GM18867 (cell line): Measurements from ENCODE around the gene TBR1.

Experiments used
- ATAC-seq: cut with Tn5 transposase; IDR thresholded peaks from one replicate; pipeline ENCODE4 v1.9.1; 2021; ENCODE audit warnings: mild to moderate bottlenecking, moderate library complexity; ENCODE audit not compliant: unreplicated experiment

Gene TBR1

DNA sequence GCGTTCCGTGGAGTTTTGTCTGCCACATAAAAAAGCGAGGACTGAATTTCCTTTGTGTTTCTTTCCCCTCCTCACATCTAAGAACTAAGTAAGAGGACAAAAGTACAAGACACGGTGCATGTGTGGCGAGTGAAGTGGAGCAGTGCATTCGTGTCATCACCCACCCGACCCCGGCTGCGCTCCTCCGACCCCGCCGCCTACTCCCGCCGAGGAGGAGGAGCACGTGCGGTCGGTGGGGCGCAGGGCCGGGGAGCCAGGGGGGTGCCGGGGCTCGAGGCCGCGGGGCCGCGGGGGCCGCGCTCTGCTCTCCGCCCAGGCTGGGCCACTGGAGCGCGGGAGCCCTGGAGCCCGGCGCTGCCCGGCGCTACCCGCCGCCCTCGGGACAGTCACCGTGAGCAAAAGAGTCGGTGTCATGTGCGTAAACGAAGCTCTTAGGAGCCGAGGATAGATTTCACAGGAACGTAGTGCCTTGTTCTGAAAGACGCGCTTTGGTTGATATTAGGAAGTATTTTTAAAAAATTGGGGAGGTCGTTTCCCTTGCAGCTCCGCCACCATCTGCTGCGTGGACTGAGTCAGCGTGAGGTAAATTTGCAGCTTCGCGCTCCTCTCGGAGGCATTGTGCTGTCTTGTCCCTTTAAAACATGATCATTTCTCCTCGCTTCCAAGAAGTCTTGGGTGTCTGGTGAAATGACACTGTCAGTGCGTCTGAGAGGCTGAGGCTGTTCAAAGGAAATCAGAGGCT, 11.0 kb downstream of the TBR1 start:
- no peak for ATAC-seq

- ATAC-seq = no peak
Observed at GRCh38 chr2:161427664-161428587, 11.8 kb downstream of the TBR1 start.

- no peak for ATAC-seq
Observed at GRCh38 chr2:161430386-161430785, 14.3 kb downstream of the TBR1 start.

DNA sequence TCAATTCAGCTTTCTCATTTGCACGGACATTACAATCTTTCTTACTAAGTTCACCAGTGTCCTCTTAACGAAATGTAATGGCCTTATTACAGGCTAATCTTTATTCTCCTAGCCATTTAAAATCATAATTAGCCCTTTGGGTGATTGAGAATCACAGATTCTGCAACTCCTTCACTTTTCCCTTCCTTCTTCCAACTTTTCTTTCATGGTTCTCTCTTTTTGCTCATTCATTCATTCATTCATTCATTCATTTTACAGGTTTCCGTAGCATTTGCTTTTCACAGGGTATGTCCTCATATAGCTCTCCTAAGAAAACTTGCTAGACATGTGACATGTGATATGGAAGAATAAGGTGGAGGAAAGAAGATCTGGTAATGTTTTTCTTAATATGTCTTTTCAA, 16.0 kb downstream of the TBR1 start:
- no peak for ATAC-seq

- no peak for ATAC-seq
Observed at GRCh38 chr2:161434118-161434517, 18.0 kb downstream of the TBR1 start.

- no peak for ATAC-seq
Observed at GRCh38 chr2:161436411-161436810, 20.3 kb downstream of the TBR1 start.

DNA sequence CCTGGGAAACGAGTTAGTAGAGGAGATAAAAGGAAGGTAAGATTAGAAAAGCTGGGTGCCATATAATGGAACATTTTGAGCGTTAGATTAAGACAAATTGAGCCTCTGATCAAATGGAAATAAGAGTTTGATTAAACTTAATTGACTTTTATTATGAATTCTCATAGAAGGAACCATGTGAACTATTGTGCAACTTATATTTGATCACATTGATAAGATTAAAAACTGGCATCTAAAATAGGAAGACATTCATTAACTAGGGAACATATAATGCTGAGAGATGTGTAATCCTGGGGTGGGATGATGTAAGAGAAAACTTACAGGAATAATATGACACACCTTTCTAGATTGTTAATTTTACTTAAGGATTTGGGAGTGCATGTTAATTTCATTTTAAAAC, 22.5 kb downstream of the TBR1 start:
- no peak for ATAC-seq

DNA sequence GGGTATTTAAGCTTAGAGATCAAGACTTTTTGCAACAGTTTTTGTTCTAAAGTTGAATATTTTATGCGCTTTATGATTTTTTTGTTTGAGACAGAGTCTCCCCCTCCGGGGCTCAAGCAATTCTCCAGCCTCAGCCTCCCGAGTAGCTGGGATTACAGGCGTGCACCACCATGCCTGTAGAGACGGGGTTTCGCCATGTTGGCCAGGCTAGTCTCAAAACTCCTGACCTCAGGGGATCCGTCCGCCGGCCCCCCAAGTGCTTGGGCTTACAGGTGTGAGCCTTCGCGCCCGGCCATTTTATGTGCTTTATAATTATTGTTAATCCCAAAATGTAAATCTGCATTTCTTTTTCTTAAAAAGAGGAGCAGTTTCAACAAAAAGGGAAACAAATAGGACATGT, 29.0 kb downstream of the TBR1 start:
- no peak for ATAC-seq

- no peak for ATAC-seq
Observed at GRCh38 chr2:161448431-161448830, 32.3 kb downstream of the TBR1 start.

- no peak for ATAC-seq
Observed at GRCh38 chr2:161471631-161472030, 55.5 kb downstream of the TBR1 start.

GRCh38 chr2:161474920-161475319, 58.8 kb downstream of the TBR1 start:
- no peak for ATAC-seq
